SK-N-SH (cell line): ENCODE data around the gene ZNF521. TPM values are rescaled to one million over a fixed set of nuclear protein-coding genes. Genes with fewer than 3 reads are reported as not detected.

Experiments used
- CTCF ChIA-PET: fragments of 300-600, 350-600 bp; formaldehyde crosslinking; extraction: SDS; loops from one replicate; lab custom pipeline; 2021; lab: Yijun Ruan, JAX
- POLR2A ChIA-PET: fragments of 350-600 bp; sonication (Branson Sonifier 250); formaldehyde crosslinking; extraction: SDS; loops from one replicate; lab custom pipeline; 2020; ENCODE audit warnings: antibody characterized with exemption, inconsistent platforms; lab: Yijun Ruan, JAX
- DNase-seq: peaks from one replicate; pipeline ENCODE4 v3.0.0; 2012
- H2AFZ ChIP-seq: fragments of 200-600 bp; sonication (generic); 2 replicates; pipeline ENCODE4 v1.8.1; 2016; ENCODE audit warnings: antibody characterized with exemption, mild to moderate bottlenecking, low read depth
- H3F3A ChIP-seq: fragments of 200-600 bp; sonication (generic); replicated peaks from 2 replicates; pipeline ENCODE3; 2016; ENCODE audit warnings: antibody characterized with exemption, mild to moderate bottlenecking; ENCODE audit not compliant: insufficient read depth
- H3K27ac ChIP-seq, 2 experiments: fragments of 200-500 bp in 1 of 2; fragments of 200-600 bp in 1 of 2; sonication (Bioruptor generic) in 1 of 2; sonication (generic), shearing (Covaris generic) in 1 of 2; 2 replicates each; pipeline versions ENCODE4 v1.5.1 to v1.6.1; 2014 to 2016; ENCODE audit warnings: low read depth in 2 of 2, inconsistent platforms in 1 of 2, low read length in 1 of 2, mild to moderate bottlenecking in 1 of 2, mixed read lengths in 1 of 2
- H3K27me3 ChIP-seq: fragments of 200-600 bp; sonication (generic), shearing (Covaris generic); 2 replicates; pipeline ENCODE4 v1.6.1; 2016; ENCODE audit warnings: mixed run types; ENCODE audit not compliant: insufficient read depth
- H3K36me3 ChIP-seq, 2 experiments: fragments of 200-500 bp in 1 of 2; fragments of 200-600 bp in 1 of 2; sonication (Bioruptor generic) in 1 of 2; sonication (generic) in 1 of 2; replicated peaks in 1 of 2; 2 replicates each; pipeline versions ENCODE3 to v1.5.1; 2014 to 2016; ENCODE audit warnings: low read length in 1 of 2, mild to moderate bottlenecking in 1 of 2; ENCODE audit not compliant: insufficient read depth in 2 of 2, control insufficient read depth in 1 of 2
- H3K4me1 ChIP-seq, 2 experiments: fragments of 200-500 bp in 1 of 2; fragments of 200-600 bp in 1 of 2; sonication (Bioruptor generic) in 1 of 2; sonication (generic), shearing (Covaris generic) in 1 of 2; 2 replicates each; pipeline versions ENCODE4 v1.5.1 to v1.6.1; 2014 to 2016; ENCODE audit warnings: low read depth in 1 of 2, low read length in 1 of 2, mixed run types in 1 of 2; ENCODE audit not compliant: insufficient read depth in 2 of 2, control insufficient read depth in 1 of 2
- H3K4me2 ChIP-seq: fragments of 200-600 bp; sonication (generic), shearing (Covaris generic); 2 replicates; pipeline ENCODE4 v1.6.1; 2017; ENCODE audit warnings: mixed run types
- H3K4me3 ChIP-seq, 2 experiments: fragments of 200-500 bp in 1 of 2; fragments of 200-600 bp in 1 of 2; sonication (Bioruptor generic) in 1 of 2; sonication (generic), shearing (Covaris generic) in 1 of 2; 2 replicates each; pipeline versions ENCODE4 v1.5.1 to v1.8.1; 2014 to 2016; ENCODE audit warnings: low read depth in 2 of 2, inconsistent platforms in 1 of 2, low read length in 1 of 2, mild to moderate bottlenecking in 1 of 2, mixed read lengths in 1 of 2, moderate library complexity in 1 of 2
- H3K79me2 ChIP-seq: fragments of 200-600 bp; sonication (generic); 2 replicates; pipeline ENCODE4 v1.8.1; 2017; ENCODE audit warnings: mild to moderate bottlenecking; ENCODE audit not compliant: insufficient read depth
- H3K9ac ChIP-seq: fragments of 200-600 bp; sonication (generic); 2 replicates; pipeline ENCODE4 v1.6.1; 2017; ENCODE audit warnings: mixed run types
- H3K9me2 ChIP-seq: fragments of 200-600 bp; sonication (generic); 2 replicates; pipeline ENCODE4 v1.6.1; 2017; ENCODE audit warnings: mixed run types
- H3K9me3 ChIP-seq: fragments of 200-600 bp; sonication (generic); 2 replicates; pipeline ENCODE4 v1.6.1; 2017; ENCODE audit warnings: mixed run types, mild to moderate bottlenecking, moderate library complexity
- H4K20me1 ChIP-seq: fragments of 200-600 bp; sonication (generic); 2 replicates; pipeline ENCODE4 v1.6.1; 2017; ENCODE audit warnings: mild to moderate bottlenecking, mixed run types; ENCODE audit not compliant: insufficient read depth
- CTCF ChIP-seq: fragments of 200-600 bp; sonication (generic); IDR thresholded peaks from 2 replicates; pipeline ENCODE4 v1.6.1; 2017; ENCODE audit warnings: antibody characterized with exemption, mild to moderate bottlenecking, moderate library complexity
- EZH2phosphoT487 ChIP-seq: fragments of 200-600 bp; sonication (generic); IDR thresholded peaks from 2 replicates; pipeline ENCODE4 v1.6.1; 2017; ENCODE audit warnings: low read depth, mixed run types, mild to moderate bottlenecking, antibody characterized with exemption, moderate library complexity, borderline replicate concordance
- MXI1 ChIP-seq: IDR thresholded peaks from 2 replicates; pipeline ENCODE4 v1.6.1; 2012; ENCODE audit warnings: mild to moderate bottlenecking, low read depth, low read length, improper control_type of control experiment
- NFIC ChIP-seq: IDR thresholded peaks from 2 replicates; pipeline ENCODE4 v1.4.0; 2012; ENCODE audit warnings: borderline replicate concordance
- PBX3 ChIP-seq: IDR thresholded peaks from 2 replicates; pipeline ENCODE4; 2012
- SIN3A ChIP-seq: IDR thresholded peaks from 2 replicates; pipeline ENCODE4 v1.6.1; 2012; ENCODE audit warnings: low read depth, mild to moderate bottlenecking, low read length, moderate library complexity, borderline replicate concordance
- TCF12 ChIP-seq: IDR thresholded peaks from 2 replicates; pipeline ENCODE4 v1.4.0; 2012
- WGBS: methylation state at CpG from one replicate; pipeline ENCODE4 v1.1.6; 2017; ENCODE audit warnings: low lambda C conversion rate; 5-methylcytosine and 5-hydroxymethylcytosine counted together
- polyA plus RNA-seq, 3 experiments: library from polyadenylated mRNA; depleted of rRNA; stranded (reverse); fragments of >200 nt; gene quantifications; 2 replicates each; pipeline ENCODE4 v1.2.3, GENCODE V29; 2012
- TF ChIP-seq, protein P1 (sequence below): IDR thresholded peaks from 2 replicates; pipeline ENCODE4 v1.4.0; 2012; ENCODE audit warnings: low read depth

Gene ZNF521
- polyA plus RNA-seq, 1 of the 3 experiments (the other 2 are of a cell fraction): 14.1 TPM

- Histone ChIP-seq H3K9ac (peak overlapping the region; percentile 58; the same call in 1 of the 2 replicates), H3K4me3 (peak overlapping the region in 1 of 2 experiments; percentile 9; a peak in 1 of 4 replicates), H3K27ac (peak overlapping the region in 1 of 2 experiments; percentile 92; a peak in 3 of 4 replicates), H3K9me3 (no peaks in the 10 kb centered on the region), H2AFZ (peak overlapping the region; percentile 6; the same call in 1 of the 2 replicates), H3K9me2 (no peaks in the 10 kb centered on the region)
- ChIA-PET POLR2A (no interaction called here), CTCF (interaction anchor here (0.6 to 1.4 kb wide), 3 partner anchors 9 to 60 kb away, joined by 3 to 4 read pairs (median 4); no protein-coding TSS in a partner anchor)
- TF ChIP-seq NFIC (no peak), TCF12 (no peak), EZH2phosphoT487 (no peak)
- TF ChIP-seq, all 33 proteins: peak for 0
- no peaks in the 10 kb centered on the region for H3K27me3 ChIP-seq
- 75% methylated on average over 4 of the region's 4 CpGs for WGBS
- no peaks in the 10 kb centered on the region for H4K20me1 ChIP-seq
- peaks cover 12 to 32% of the 10 kb centered on the region in 2 experiments; a peak in 3 of 4 replicates for H3K4me1 ChIP-seq
- peak overlapping the region; percentile 70 for H3K4me2 ChIP-seq
- no peaks in the 10 kb centered on the region for H3K36me3 ChIP-seq
- H3F3A ChIP-seq: peaks cover 18% of the 10 kb centered on the region
- H3K79me2 ChIP-seq: no peaks in the 10 kb centered on the region
- no peak for DNase-seq
These were observed 63.5 kb downstream of the ZNF521 start for GRCh38 chr18:25288340-25288938.

DNA sequence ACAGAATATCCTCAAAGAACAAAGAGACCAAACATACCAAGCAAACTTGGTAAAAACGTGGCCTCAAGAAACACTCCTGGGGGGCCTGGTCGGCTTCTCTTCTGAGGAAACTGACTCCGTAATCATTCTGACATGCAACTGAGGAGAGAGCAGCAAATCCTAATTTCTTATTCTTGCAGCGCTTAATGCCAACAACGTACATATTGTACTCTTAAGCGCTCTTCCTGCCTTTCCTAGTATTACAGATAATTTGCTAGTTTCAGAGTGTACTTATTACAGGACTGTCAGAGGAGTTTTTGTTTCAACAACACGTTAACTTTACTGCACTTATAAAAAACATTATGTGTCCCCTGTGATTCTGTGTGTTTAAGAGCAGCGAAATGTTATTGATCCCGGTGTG is 64.9 kb downstream of the ZNF521 start:
- Histone ChIP-seq H3K9me3 (no peaks in the 10 kb centered on the region), H3K79me2 (no peaks in the 10 kb centered on the region), H3K27ac (0 out of 4 replicates have a peak overlapping the region, but pooled peaks of 1 of the 2 experiments have one; percentile 92), H4K20me1 (no peaks in the 10 kb centered on the region), H3K27me3 (no peaks in the 10 kb centered on the region), H3K9me2 (no peaks in the 10 kb centered on the region), H3K9ac (no peak overlapping the region), H3K4me3 (no peak overlapping the region), H2AFZ (no peak overlapping the region), H3K4me2 (no peak overlapping the region; the same call in 1 of the 2 replicates), H3F3A (peaks cover 18% of the 10 kb centered on the region), H3K4me1 (peaks cover 12 to 32% of the 10 kb centered on the region in 2 experiments; a peak in 3 of 4 replicates), H3K36me3 (no peaks in the 10 kb centered on the region)
- ChIA-PET POLR2A (no interaction called here), CTCF (interaction anchor here (2.0 kb wide), 1 partner anchor 25 kb away, joined by 6 read pairs; no protein-coding TSS in a partner anchor)
- no peak for DNase-seq
- 86% methylated on average over 9 of the region's 9 CpGs for WGBS
- no peak for TF ChIP-seq SIN3A
- no peak for TF ChIP-seq NFIC
- TF ChIP-seq EZH2phosphoT487: no peak

DNA sequence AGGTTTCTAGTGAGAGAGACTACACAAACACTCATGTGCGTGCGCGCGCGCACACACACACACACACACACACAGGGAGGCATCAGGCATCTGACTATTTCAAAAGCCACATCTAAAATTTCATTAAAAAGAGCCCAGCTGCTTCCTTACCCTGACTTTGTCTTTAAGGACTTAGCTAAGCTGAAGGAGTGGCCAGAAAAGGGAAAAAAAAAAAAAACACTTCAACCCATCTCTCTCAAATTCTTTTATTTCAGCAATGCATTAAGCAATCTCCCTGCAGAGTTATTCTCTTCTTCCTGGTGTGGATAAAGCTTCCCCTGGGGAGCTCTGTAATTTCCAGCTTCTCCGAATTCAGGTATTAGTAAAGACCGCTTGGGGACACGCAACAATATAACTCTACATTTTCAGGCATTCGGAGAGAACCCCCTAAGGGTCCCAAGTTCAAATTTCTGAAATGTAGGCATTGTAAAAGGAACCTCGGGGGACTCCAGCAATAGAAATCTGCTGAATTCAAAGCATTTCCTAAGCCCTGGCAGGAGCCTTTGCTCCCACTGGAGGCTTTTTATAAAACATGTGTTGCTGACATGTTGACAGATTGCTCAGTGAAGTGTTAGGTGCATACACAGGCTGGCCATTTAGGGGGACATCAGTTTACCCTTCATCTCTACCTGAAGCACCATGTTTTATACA is 67.0 kb downstream of the ZNF521 start:
- Histone ChIP-seq H3K27me3 (no peaks in the 10 kb centered on the region), H3K79me2 (no peaks in the 10 kb centered on the region), H2AFZ (no peak overlapping the region), H3K4me3 (no peak overlapping the region), H3K27ac (peak overlapping the region in 1 of 2 experiments; percentile 7; a peak in 1 of 4 replicates), H3K9me2 (no peaks in the 10 kb centered on the region), H3K4me1 (peaks cover 12 to 32% of the 10 kb centered on the region in 2 experiments; a peak in 3 of 4 replicates), H3K4me2 (peak overlapping the region; percentile 30; the same call in 1 of the 2 replicates), H3K36me3 (no peaks in the 10 kb centered on the region), H3F3A (peaks cover 18% of the 10 kb centered on the region), H3K9ac (no peak overlapping the region), H4K20me1 (no peaks in the 10 kb centered on the region), H3K9me3 (no peaks in the 10 kb centered on the region)
- TF ChIP-seq CTCF (no peak), MXI1 (0 out of 2 replicates have a peak, but pooled peaks have one; percentile 32), PBX3 (0 out of 2 replicates have a peak, but pooled peaks have one; percentile 5)
- TF ChIP-seq, protein P1, sequence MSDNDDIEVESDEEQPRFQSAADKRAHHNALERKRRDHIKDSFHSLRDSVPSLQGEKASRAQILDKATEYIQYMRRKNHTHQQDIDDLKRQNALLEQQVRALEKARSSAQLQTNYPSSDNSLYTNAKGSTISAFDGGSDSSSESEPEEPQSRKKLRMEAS: no peak
- ChIA-PET POLR2A (no interaction called here), CTCF (interaction anchor here (1.3 to 2.0 kb wide), 2 partner anchors 27 to 33 kb away, joined by 4 to 6 read pairs; no protein-coding TSS in a partner anchor)
- WGBS: 87% methylated on average over 10 of the region's 10 CpGs
- no peak for DNase-seq
